A549 (cell line): Measurements from ENCODE around the gene PAIP2B.

Experiments
- CHD2 ChIP-seq: fragments of 150-350 bp; IDR thresholded peaks from 2 replicates; pipeline ENCODE4 v1.6.1; 2014; ENCODE audit warnings: low read length; ENCODE audit not compliant: partially characterized antibody
- EP300 ChIP-seq, 2 experiments: fragments of >200 bp; sonication (Bioruptor Twin); formaldehyde crosslinking; IDR thresholded peaks; 2 replicates in 1 of 2; 3 replicates in 1 of 2; pipeline ENCODE4 v1.6.1; 2016 to 2017
- GATA3 ChIP-seq: IDR thresholded peaks from 2 replicates; pipeline ENCODE4 v1.6.1; 2012; ENCODE audit warnings: borderline replicate concordance
- JUN ChIP-seq, 2 experiments: fragments of >200 bp; sonication (Bioruptor Twin); formaldehyde crosslinking; IDR thresholded peaks; 2 replicates in 1 of 2; 3 replicates in 1 of 2; pipeline ENCODE4 v1.6.1; 2016 to 2017
- MAFK ChIP-seq: fragments of 450-650 bp; IDR thresholded peaks from 2 replicates; pipeline ENCODE4 v1.6.1; 2014; ENCODE audit not compliant: partially characterized antibody
- MYC ChIP-seq: IDR thresholded peaks from 2 replicates; pipeline ENCODE4 v1.6.1; 2012; ENCODE audit warnings: mild to moderate bottlenecking, inconsistent platforms, low read length, improper control_type of control experiment, borderline replicate concordance
- POLR2A ChIP-seq: IDR thresholded peaks from 2 replicates; pipeline ENCODE4 v1.6.1; 2012; ENCODE audit warnings: mild to moderate bottlenecking, low read length
- RAD21 ChIP-seq, 2 experiments: fragments of >200 bp in 1 of 2; sonication (Bioruptor Twin) in 1 of 2; formaldehyde crosslinking in 1 of 2; IDR thresholded peaks in 1 of 2; conservative IDR thresholded peaks in 1 of 2; 2 replicates in 1 of 2; 3 replicates in 1 of 2; pipeline ENCODE4 v1.6.1; 2012 to 2018; ENCODE audit warnings: inconsistent platforms in 1 of 2
- TP53 ChIP-seq: fragments of 250-450 bp; sonication (Bioruptor Pico); IDR thresholded peaks from 2 replicates; pipeline ENCODE4 v1.5.0; 2021; ENCODE audit warnings: mild to moderate bottlenecking, moderate library complexity
- USF2 ChIP-seq: fragments of 450-650 bp; IDR thresholded peaks from 2 replicates; pipeline ENCODE4 v1.6.1; 2014; ENCODE audit warnings: antibody characterized with exemption
- TF ChIP-seq, protein P1 (sequence below): fragments of >200 bp; sonication (Bioruptor Twin); formaldehyde crosslinking; IDR thresholded peaks from 3 replicates; pipeline ENCODE4 v1.5.1; 2016
- TF ChIP-seq, protein P2 (sequence below): fragments of >200 bp; sonication (Bioruptor Twin); formaldehyde crosslinking; IDR thresholded peaks from 3 replicates; pipeline ENCODE4 v1.6.1; 2016
- TF ChIP-seq, protein P3 (sequence below): IDR thresholded peaks from 2 replicates; pipeline ENCODE4 v1.6.1; 2012

DNA sequence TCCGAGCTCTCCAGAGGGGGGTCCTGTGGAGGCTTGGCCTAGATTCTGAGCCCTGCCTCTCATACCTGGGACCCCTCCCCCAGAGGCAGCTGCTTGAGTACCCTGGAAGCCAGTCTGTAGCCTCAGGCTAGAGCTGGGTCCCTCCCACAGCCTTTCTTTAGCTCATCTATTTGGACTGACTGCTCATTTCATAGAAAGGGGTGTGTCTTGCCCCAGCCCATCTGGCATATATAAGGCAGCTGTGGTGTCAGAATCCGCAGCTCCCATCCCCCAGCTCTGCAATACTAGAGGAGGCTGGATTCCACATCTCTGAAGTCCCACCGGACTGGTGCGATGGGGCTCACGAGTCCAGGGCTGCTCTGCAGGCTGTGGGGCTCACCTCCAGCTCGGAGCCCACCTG, 70.3 kb downstream of the PAIP2B start:
- no peak for TF ChIP-seq EP300 (IDR thresholded peaks at IDR 0.05)
- TF ChIP-seq POLR2A: no peak
- TF ChIP-seq MAFK: no peak
- TF ChIP-seq RAD21 (conservative IDR thresholded peaks at IDR 0.05 in 1 of 2, IDR thresholded peaks at IDR 0.05 in 1 of 2): no peak
- TF ChIP-seq JUN (IDR thresholded peaks at IDR 0.05): no peak
- TF ChIP-seq, protein P1, sequence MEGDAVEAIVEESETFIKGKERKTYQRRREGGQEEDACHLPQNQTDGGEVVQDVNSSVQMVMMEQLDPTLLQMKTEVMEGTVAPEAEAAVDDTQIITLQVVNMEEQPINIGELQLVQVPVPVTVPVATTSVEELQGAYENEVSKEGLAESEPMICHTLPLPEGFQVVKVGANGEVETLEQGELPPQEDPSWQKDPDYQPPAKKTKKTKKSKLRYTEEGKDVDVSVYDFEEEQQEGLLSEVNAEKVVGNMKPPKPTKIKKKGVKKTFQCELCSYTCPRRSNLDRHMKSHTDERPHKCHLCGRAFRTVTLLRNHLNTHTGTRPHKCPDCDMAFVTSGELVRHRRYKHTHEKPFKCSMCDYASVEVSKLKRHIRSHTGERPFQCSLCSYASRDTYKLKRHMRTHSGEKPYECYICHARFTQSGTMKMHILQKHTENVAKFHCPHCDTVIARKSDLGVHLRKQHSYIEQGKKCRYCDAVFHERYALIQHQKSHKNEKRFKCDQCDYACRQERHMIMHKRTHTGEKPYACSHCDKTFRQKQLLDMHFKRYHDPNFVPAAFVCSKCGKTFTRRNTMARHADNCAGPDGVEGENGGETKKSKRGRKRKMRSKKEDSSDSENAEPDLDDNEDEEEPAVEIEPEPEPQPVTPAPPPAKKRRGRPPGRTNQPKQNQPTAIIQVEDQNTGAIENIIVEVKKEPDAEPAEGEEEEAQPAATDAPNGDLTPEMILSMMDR: no peak
- TF ChIP-seq MYC: no peak
- TF ChIP-seq TP53 (CRISPR knock-in tag): no peak
- TF ChIP-seq GATA3: no peak
- TF ChIP-seq, protein P2, sequence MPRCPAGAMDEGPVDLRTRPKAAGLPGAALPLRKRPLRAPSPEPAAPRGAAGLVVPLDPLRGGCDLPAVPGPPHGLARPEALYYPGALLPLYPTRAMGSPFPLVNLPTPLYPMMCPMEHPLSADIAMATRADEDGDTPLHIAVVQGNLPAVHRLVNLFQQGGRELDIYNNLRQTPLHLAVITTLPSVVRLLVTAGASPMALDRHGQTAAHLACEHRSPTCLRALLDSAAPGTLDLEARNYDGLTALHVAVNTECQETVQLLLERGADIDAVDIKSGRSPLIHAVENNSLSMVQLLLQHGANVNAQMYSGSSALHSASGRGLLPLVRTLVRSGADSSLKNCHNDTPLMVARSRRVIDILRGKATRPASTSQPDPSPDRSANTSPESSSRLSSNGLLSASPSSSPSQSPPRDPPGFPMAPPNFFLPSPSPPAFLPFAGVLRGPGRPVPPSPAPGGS: no peak
- TF ChIP-seq, protein P3, sequence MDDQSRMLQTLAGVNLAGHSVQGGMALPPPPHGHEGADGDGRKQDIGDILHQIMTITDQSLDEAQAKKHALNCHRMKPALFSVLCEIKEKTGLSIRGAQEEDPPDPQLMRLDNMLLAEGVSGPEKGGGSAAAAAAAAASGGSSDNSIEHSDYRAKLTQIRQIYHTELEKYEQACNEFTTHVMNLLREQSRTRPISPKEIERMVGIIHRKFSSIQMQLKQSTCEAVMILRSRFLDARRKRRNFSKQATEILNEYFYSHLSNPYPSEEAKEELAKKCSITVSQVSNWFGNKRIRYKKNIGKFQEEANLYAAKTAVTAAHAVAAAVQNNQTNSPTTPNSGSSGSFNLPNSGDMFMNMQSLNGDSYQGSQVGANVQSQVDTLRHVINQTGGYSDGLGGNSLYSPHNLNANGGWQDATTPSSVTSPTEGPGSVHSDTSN: no peak
- no peak for TF ChIP-seq CHD2
- TF ChIP-seq USF2: no peak
